ENCODE data around the gene DOK5.

DOK5 gene

DNA sequence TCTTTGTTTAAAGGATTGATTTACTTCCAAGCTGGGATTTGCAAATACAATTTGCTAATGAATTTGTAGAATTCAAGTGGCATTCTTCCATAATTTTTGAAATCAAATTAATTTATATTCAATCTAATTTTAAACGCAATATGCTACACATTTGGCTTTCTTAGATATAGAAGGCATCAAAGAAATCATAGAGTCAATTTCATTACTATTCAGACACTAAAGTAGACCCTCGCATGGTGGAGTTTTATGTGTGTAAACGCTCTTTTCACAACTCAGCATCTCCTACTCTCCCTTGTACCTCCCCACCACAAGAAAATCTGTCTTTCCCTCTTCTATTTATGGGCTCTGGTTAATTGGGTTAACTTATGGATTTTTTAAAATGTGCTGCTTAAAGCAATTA, 144.3 kb downstream of the DOK5 start:
- no peak for DNase-seq

GRCh38 chr20:54620611-54621010, 145.2 kb downstream of the DOK5 start:
- DNase-seq, result no peak

DNA sequence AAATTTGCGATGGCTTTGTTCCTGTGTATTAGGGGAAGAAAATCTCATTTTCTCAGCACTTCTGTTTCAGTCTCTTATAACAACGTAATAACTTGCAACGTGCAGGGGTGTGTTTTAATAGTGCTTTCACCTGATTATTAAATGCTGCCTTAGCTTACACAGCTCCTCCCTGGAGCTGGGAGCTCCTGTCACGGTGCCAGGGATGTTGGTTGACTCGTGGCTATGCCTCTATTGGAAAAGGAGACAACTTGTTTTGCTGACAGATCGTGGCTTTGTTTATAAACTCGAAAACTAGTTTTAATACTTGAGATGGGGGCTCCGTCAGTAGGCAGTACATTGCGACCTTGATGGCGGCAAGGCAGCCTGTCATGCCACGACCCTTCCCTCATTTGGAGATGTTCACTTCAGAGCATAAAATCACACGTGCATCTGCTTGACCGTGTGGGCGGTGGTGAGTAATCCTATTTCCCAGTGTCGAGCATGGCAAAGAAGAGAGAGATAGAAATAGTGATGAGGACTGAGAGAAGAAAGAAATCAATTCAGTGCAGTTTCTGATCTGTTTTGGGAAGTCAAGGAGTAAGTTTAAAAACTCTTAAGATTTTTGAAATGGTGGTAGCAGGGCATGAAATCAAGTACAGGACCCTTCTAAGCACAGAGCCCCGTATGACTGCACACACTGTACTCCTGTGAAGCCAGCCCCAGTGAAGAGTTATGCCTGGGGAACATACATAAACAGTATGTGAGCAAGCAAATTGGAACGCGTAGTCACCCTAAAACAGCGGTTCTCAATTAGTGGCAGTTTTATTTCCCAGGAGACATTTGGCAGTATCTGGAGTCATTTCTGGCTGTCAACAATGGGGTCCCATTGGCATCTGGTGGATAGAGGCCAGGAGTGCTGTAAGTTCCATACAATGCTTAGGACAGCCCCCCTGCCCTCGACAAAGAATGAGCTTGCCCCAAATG, 147.2 kb downstream of the DOK5 start:
- no peak for DNase-seq

GRCh38 chr20:54623991-54624569, 148.7 kb downstream of the DOK5 start:
- DNase-seq, result no peak

- no peak for DNase-seq
Measured at GRCh38 chr20:54624706-54625390, 149.5 kb downstream of the DOK5 start.

DNA sequence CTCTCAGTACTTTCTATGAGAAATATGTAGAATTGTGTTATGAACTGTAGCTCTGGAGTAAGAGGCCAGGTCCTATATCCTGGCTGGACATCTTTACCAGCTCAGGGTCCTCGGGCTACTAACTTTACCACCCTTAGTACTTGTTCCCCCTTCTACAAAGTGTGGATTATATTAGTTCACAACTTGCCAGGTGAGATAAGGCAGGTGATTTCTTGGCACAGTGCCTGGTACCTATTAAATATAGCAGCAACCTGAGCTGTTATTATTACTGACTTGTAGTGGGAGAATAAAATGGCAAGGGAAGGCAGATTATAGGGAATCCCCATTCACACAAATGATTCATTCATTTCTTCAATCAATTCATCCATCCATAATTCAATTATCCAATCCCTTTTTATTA, 150.1 kb downstream of the DOK5 start:
- no peak for DNase-seq

DNA sequence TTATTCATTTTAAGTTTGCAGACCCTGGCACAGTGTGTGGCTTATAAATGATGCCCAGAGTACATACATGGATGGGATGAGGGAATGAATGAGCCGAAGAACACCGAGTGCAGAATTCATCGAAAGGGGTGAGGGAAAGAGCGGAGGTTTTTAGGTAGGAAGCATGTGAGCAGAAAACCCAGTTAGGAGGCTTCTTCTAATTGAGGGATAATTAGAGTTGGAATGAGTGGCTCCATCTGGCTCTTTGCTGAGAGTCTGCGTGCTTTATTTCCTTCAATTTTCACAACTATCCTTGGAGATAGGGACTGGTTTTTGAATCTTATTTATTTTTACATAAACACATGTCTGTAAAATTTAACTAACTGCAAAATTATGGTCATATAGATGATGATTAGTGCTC, 150.7 kb downstream of the DOK5 start:
- DNase-seq, result no peak

GRCh38 chr20:54629632-54630031, 154.2 kb downstream of the DOK5 start:
- DNase-seq, result no peak

GRCh38 chr20:54630582-54630981, 155.2 kb downstream of the DOK5 start:
- DNase-seq, result no peak

GRCh38 chr20:54631059-54631458, 155.7 kb downstream of the DOK5 start:
- DNase-seq, result no peak

GRCh38 chr20:54633374-54634355, 158.3 kb downstream of the DOK5 start:
- DNase-seq, result no peak

GRCh38 chr20:54636575-54636974, 161.2 kb downstream of the DOK5 start:
- no peak for DNase-seq

DNA sequence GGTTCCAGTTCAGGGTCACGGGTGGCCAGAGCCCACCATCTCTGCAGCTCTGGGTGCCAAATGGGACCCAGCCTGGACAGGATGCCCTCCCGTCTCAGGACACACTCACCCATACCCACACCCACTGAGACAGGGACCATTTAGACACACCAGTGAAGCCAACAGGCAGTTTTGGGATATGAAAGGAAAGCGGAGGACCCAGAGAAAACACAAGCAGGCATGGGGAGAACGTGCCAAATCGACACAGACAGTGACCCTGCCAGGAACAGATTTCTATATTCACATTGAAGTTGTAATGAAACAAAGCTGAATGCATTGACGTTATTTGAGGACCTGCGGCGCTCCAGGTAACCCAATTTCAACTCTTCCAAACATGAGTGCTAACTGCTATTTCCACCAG, 164.5 kb downstream of the DOK5 start:
- no peak for DNase-seq

DNA sequence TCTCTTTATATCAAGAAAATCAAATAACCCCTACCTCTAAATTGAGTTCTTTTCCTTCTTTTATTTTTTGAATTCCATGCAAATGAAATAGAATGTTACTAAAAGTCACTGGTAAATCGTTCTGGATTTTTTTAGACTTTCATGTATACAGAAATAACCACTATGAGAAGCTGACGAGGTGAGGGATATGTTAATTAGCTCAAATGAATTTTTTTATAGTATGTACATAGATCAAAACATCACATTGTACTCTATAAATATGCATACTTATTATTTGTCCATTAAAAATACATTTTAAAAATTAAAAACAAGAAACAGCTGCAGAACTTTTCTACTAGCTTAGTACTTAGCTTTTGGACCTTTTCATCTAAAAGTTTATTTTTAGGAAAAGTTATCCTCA, 165.4 kb downstream of the DOK5 start:
- no peak for DNase-seq

DNA sequence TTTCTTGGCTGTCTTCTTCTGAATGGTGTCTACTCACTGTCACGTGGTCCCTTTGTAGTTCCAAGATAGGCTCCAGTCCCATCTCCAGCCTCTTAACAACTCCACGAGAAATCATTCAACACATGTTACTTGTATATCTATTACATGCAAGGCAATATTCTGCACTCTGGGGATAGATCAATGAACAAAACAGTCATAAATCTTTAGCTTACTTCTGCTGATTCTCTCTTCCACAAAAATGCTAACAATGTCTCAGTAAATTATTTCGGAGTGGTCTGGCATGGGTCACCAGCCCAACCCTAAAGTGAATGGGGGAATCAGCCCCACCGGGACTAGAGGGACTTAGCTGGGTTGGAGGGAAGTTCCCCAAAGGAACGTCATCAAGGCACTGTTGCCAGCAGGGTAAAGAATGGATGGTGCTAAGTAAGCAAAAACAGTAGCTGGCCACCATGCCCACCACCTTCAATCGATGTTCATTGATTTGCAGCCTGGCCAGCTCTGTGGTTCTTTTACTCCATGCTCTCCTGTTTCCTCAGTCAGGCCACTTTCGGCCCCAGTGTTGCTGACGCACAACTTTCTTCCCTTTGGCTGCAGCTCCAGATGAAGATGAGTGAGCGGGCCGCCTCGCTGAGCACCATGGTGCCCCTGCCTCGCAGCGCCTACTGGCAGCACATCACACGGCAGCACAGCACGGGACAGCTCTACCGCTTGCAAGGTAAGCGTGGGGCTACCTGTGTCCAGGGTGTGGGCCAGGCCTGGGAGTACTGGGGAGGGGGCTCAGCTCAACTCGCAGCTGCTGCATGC, 167.7 kb downstream of the DOK5 start:
- no peak for DNase-seq

DNA sequence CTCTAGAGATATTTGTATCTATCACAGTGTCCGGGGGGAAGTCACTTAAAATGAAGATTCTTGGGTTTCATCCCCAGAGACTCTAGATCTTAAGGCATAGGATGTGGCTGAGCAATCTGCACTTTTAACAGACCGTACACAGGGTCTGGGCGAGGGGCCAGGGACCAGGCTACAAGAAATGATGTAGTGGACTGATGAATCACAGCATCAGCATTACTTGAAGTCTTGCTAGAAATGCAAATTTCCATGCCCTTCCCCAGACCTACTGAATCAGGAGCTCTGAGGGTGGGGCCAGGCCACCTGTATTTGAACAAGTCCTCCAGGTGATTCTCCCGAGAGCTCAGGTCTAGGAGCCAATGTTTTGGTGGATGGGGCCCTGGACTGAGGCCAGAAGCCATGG, 168.4 kb downstream of the DOK5 start:
- no peak for DNase-seq

DNA sequence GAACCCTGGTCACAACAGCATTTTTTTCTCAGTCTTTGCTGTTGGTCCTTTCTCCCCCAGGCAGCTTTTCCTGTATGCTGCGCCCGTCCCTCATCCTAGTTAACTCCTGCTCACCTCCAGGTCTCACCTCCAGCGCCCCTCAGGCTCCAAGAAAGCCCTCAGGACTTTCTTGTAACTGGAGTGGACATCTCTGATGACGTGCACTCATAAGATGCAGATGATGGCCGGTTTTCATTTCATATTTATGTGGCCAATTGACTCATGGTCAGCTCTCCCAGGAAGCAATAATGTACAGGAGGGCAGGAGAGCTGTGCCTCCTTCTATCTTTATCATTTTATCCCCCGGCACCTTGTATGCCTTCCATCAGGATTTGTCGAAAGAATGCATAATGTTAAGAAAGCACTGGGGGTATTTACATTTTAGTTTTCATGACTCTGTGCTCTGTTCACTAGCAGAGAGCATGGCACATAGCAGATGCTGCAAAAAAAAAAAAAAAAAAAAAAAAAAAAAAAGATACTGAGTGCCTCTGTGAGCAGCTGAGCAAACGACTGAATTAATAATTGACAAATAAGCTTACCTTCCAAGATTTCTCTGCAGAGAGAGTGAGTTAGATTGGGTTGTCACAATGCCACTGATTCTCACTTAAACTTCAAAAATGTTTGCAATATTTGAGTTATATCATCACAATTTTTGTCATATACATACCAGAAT, 170.2 kb downstream of the DOK5 start:
- DNase-seq, result no peak

DNA sequence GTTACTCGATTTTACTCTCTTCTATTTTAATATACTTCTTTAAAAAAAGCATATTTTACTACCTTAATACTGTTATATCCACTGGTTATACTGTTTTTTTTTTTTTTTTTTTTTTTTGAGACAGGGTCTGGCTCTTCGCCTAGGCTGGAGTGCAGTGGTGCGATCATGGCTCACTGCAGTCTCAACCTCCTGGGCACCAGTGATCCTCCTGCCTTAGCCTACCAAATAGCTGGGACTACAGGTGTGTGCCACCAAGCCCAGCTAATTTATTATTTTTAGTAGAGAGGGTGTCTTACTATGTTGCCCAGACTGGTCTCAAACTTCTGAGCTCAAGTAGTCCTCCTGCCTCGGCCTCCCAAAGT, 170.7 kb downstream of the DOK5 start:
- no peak for DNase-seq

- DNase-seq, result no peak
Measured at GRCh38 chr20:54648421-54649142, 173.2 kb downstream of the DOK5 start.

- DNase-seq, result peak; percentile 73
Measured at GRCh38 chr20:54649511-54649962, 174.1 kb downstream of the DOK5 start.

Data from activated CD4-positive, alpha-beta T cell treated with anti-CD3 and anti-CD28 coated beads, Interleukin-2, Interleukin-6, amounts not matched to agents 100 ng/mL and 50 ng/mL, durations not matched to agents 16 hours and 8 hours (primary cell).